Measurements from ENCODE around the gene FTCDNL1.

Gene FTCDNL1

GRCh38 chr2:199716807-199717586, 134.0 kb downstream of the FTCDNL1 start:
- DNase-seq (ENCODE audit: low spot score), result no peak
- in situ Hi-C loops (cut with MboI; ENCODE audit: low sequenced_read_pairs, unreplicated experiment), result no loop called here
- no peak for TF ChIP-seq CTCF (IDR thresholded peaks at IDR 0.05; ENCODE audit: borderline replicate concordance, control extremely low read depth, extremely low read depth, insufficient read depth, missing control alignments)

DNA sequence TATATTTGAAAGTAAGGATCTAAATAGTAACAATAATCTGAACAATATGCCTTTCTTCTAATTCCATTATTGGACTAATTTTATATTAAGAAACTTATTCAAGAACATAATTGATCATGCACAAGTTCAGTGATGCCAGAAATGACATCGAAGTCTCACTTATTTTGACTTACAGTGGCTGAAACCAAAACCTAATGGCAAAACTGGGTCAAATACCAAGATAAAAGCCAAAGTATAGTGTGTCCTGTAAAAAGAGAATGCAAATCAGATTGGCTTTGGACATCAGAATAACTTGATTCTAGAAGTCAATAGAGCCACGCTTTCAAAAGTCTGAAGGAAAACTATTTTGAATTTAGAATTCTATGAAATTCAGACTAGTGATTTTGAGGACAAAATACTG, 137.2 kb downstream of the FTCDNL1 start:
- TF ChIP-seq CTCF (IDR thresholded peaks at IDR 0.05; ENCODE audit: borderline replicate concordance, control extremely low read depth, extremely low read depth, insufficient read depth, missing control alignments), result no peak
- in situ Hi-C loops (cut with MboI; ENCODE audit: low sequenced_read_pairs, unreplicated experiment), result no loop called here

GRCh38 chr2:199710551-199710950, 140.4 kb downstream of the FTCDNL1 start:
- no peak for TF ChIP-seq CTCF (IDR thresholded peaks at IDR 0.05; ENCODE audit: borderline replicate concordance, control extremely low read depth, extremely low read depth, insufficient read depth, missing control alignments)
- no peak for DNase-seq (ENCODE audit: low spot score)
- in situ Hi-C loops (cut with MboI; ENCODE audit: low sequenced_read_pairs, unreplicated experiment), result no loop called here

More for the DNA sequence above, 137.2 kb downstream of the FTCDNL1 start:
- DNase-seq (ENCODE audit: low spot score), result no peak
